ENCODE measurements around the gene LLGL2. TPM values are rescaled to one million over a fixed set of nuclear protein-coding genes. Genes with fewer than 3 reads are reported as not detected.

LLGL2 gene
- total RNA-seq, 1 experiment from 2014 or later, result 165 TPM

DNA sequence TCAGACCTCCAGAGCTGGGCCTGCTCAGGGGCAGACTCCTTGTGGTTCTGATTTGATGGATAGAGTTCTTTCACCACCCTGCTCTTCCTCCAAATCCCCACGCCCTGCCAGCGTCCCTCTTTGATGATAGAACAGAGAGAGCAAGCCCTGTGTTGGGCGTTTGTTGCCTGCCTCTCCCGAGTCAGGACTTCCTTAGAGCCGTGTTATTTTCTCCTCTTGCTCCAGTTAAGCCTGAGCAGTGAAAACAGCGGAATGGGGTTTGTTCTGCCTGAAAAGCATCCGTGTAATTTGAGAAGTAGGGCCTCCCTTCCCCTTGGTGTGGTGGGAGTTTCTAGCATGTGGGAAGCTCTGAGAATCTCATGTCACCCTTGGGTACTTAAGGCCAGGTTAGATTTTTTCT is 47.0 kb upstream of the LLGL2 start:
- Mint-ChIP-seq H3K4me1 (ENCODE audit: low read depth, unreplicated experiment) (peaks cover 32% of the 10 kb centered on the region), H3K36me3 (ENCODE audit: insufficient read depth, unreplicated experiment) (no peaks in the 10 kb centered on the region), H3K27ac (ENCODE audit: unreplicated experiment) (no peak overlapping the region), H3K9me3 (ENCODE audit: unreplicated experiment) (no peaks in the 10 kb centered on the region), H3K27me3 (ENCODE audit: insufficient read depth, unreplicated experiment) (no peaks in the 10 kb centered on the region), H3K4me3 (ENCODE audit: unreplicated experiment) (no peak overlapping the region)
- TF ChIP-seq CTCF (IDR thresholded peaks at IDR 0.05; ENCODE audit: insufficient read depth in 1 of 2, low read depth in 1 of 2, low read length in 1 of 2, severe bottlenecking in 1 of 2, unreplicated experiment in 1 of 2), result no peak
- POLR2A ChIA-PET, result no interaction called here
- Histone ChIP-seq H3K4me1 (peaks cover 28% of the 10 kb centered on the region), H3K27me3 (replicated peaks; ENCODE audit: control insufficient read depth, insufficient read depth, low read length) (no peaks in the 10 kb centered on the region), H3K9me3 (no peaks in the 10 kb centered on the region), H3K4me3 (ENCODE audit: low read depth, low read length) (no peak overlapping the region), H3K36me3 (ENCODE audit: control insufficient read depth, insufficient read depth, low read length) (no peaks in the 10 kb centered on the region; the same call in 1 of the 2 replicates)
- no TSS peak for BruUV-seq (replicated peaks)
- intact Hi-C loops (cut with micrococcal nuclease; ENCODE audit: unreplicated experiment), result no loop called here
- CTCF ChIA-PET, result no interaction called here
- no peak for DNase-seq

DNA sequence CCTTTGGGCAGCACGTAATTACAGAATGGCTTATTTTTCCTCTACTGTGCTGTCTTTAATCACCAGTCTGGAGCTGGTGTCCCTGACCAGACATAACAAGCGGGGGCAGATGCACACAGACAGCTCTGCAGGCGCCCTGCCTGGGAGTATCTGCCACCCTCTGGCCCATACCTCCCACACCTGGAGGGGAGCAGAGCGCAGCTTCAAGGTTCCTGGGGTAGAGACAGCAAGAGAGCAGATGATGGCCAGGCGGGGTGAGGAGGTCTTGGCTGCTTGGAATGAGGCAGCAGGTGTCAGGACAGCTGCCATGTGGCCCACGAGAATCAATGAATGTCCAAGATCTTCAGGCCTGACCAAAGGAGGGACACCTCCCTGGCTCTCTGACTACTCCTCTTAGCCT is 45.2 kb upstream of the LLGL2 start:
- TF ChIP-seq CTCF (IDR thresholded peaks at IDR 0.05; ENCODE audit: insufficient read depth in 1 of 2, low read depth in 1 of 2, low read length in 1 of 2, severe bottlenecking in 1 of 2, unreplicated experiment in 1 of 2), result no peak
- Mint-ChIP-seq H3K36me3 (ENCODE audit: insufficient read depth, unreplicated experiment) (no peaks in the 10 kb centered on the region), H3K4me3 (ENCODE audit: unreplicated experiment) (no peak overlapping the region), H3K4me1 (ENCODE audit: low read depth, unreplicated experiment) (peaks cover 32% of the 10 kb centered on the region), H3K27ac (ENCODE audit: unreplicated experiment) (peak overlapping the region; percentile 46), H3K9me3 (ENCODE audit: unreplicated experiment) (no peaks in the 10 kb centered on the region), H3K27me3 (ENCODE audit: insufficient read depth, unreplicated experiment) (no peaks in the 10 kb centered on the region)
- Histone ChIP-seq H3K27me3 (replicated peaks; ENCODE audit: control insufficient read depth, insufficient read depth, low read length) (no peaks in the 10 kb centered on the region), H3K36me3 (ENCODE audit: control insufficient read depth, insufficient read depth, low read length) (peaks cover 1% of the 10 kb centered on the region; the same call in 1 of the 2 replicates), H3K4me3 (ENCODE audit: low read depth, low read length) (no peak overlapping the region), H3K4me1 (peaks cover 28% of the 10 kb centered on the region), H3K9me3 (no peaks in the 10 kb centered on the region)
- no TSS peak for BruUV-seq (replicated peaks)
- POLR2A ChIA-PET, result interaction anchor here (0.6 to 1.6 kb wide), 3 partner anchors 21 to 50 kb away, joined by 3 to 4 read pairs (median 3); partner anchors contain the start of gene TMEM94
- intact Hi-C loops (cut with micrococcal nuclease; ENCODE audit: unreplicated experiment), result no loop called here
- peak in 1 of 2 experiments; percentile 26 for DNase-seq
- CTCF ChIA-PET, result interaction anchor here (0.6 to 1.5 kb wide), 4 partner anchors 20 to 153 kb away, joined by 3 to 4 read pairs (median 3); partner anchors contain the start of gene SMIM5

DNA sequence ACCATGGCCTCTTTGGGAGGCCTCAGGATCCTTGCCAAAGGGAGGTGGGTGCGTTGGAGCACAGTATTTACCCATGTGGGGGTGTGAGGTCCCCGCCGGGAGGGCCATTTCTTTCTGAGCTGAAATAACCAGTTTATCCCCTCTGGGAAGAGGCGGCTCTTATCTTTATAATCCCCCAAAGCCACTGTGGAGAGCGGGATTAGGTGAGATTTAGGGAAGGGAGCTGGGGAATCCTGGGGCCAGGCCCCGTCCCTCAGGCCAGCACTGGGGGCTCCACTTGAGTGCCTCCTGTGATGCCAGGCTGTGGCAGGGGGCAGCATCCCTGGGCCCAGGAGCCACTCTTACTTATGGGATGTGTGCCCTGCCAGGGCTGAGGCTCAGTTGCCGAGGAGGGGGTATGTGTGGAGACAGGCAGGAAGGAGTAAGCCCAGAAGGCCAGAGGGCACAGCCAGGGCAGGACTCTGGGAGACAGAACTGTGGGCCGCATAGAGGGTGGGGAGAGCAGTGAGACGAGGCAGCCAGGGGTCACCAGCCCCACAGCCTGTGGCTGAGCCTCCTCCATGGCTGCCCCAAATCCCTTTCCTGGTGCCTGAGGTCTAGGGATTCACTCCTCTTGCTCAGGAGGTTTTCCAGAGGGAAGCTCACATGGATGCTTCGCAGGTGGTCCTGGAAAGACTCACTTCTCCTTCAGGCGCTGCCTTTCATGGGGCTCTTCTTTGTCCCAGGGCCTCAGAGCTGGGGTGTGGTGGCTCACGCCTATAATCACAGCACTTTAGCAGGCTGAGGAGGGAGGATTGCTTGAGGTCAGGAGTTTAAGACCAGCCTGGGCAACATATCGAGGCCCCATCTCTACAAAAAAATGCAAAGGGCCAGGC is 44.1 kb upstream of the LLGL2 start:
- Mint-ChIP-seq H3K9me3 (ENCODE audit: unreplicated experiment) (no peaks in the 10 kb centered on the region), H3K4me1 (ENCODE audit: low read depth, unreplicated experiment) (peaks cover 29% of the 10 kb centered on the region), H3K4me3 (ENCODE audit: unreplicated experiment) (no peak overlapping the region), H3K27me3 (ENCODE audit: insufficient read depth, unreplicated experiment) (no peaks in the 10 kb centered on the region), H3K36me3 (ENCODE audit: insufficient read depth, unreplicated experiment) (no peaks in the 10 kb centered on the region), H3K27ac (ENCODE audit: unreplicated experiment) (peak overlapping the region; percentile 46)
- Histone ChIP-seq H3K36me3 (ENCODE audit: control insufficient read depth, insufficient read depth, low read length) (0 out of 2 replicates have a peak, but pooled peaks cover 1% of the 10 kb centered on the region), H3K4me3 (ENCODE audit: low read depth, low read length) (no peak overlapping the region), H3K9me3 (no peaks in the 10 kb centered on the region), H3K27me3 (replicated peaks; ENCODE audit: control insufficient read depth, insufficient read depth, low read length) (no peaks in the 10 kb centered on the region), H3K4me1 (peaks cover 27% of the 10 kb centered on the region)
- no peak for TF ChIP-seq CTCF (IDR thresholded peaks at IDR 0.05; ENCODE audit: insufficient read depth in 1 of 2, low read depth in 1 of 2, low read length in 1 of 2, severe bottlenecking in 1 of 2, unreplicated experiment in 1 of 2)
- intact Hi-C loops (cut with micrococcal nuclease; ENCODE audit: unreplicated experiment), result no loop called here
- ChIA-PET POLR2A (interaction anchor here (0.6 to 1.6 kb wide), 3 partner anchors 22 to 51 kb away, joined by 3 to 4 read pairs (median 3); partner anchors contain the start of gene TMEM94), CTCF (interaction anchor here (0.7 to 1.6 kb wide), 3 partner anchors 35 to 152 kb away, joined by 3 to 5 read pairs (median 4); partner anchors contain the start of genes SMIM5 and TSEN54)
- DNase-seq, result peak; percentile 37 to 41
- no TSS peak for BruUV-seq (replicated peaks)

All from Caco-2 (cell line).